IPS-18a (cell line): Measurements from ENCODE around the gene UBAP2.

Experiments
- H3K27ac ChIP-seq: one replicate; pipeline ENCODE4 v1.5.1; 2013; ENCODE audit warnings: low read length
- H3K27me3 ChIP-seq: one replicate; pipeline ENCODE4 v1.6.1; 2013; ENCODE audit warnings: mild to moderate bottlenecking, low read length; ENCODE audit not compliant: control insufficient read depth, insufficient read depth
- H3K36me3 ChIP-seq: one replicate; pipeline ENCODE4 v1.6.1; 2013; ENCODE audit warnings: low read depth, low read length; ENCODE audit not compliant: control insufficient read depth
- H3K4me1 ChIP-seq: one replicate; pipeline ENCODE4 v1.6.1; 2013; ENCODE audit warnings: low read depth, low read length; ENCODE audit not compliant: control insufficient read depth
- H3K4me3 ChIP-seq: one replicate; pipeline ENCODE4 v1.5.1; 2013; ENCODE audit warnings: low read length
- H3K9ac ChIP-seq: one replicate; pipeline ENCODE4 v1.6.1; 2013; ENCODE audit warnings: mild to moderate bottlenecking, low read length, moderate library complexity
- H3K9me3 ChIP-seq: one replicate; pipeline ENCODE4 v1.6.1; 2013; ENCODE audit warnings: low read depth, low read length; ENCODE audit not compliant: control insufficient read depth

UBAP2 gene

GRCh38 chr9:34079181-34079580 is 30.5 kb upstream of the UBAP2 start:
- Histone ChIP-seq H3K27ac (no peak overlapping the region), H3K9ac (no peak overlapping the region), H3K9me3 (no peaks in the 10 kb centered on the region), H3K27me3 (no peaks in the 10 kb centered on the region), H3K4me1 (no peaks in the 10 kb centered on the region), H3K36me3 (no peaks in the 10 kb centered on the region), H3K4me3 (no peak overlapping the region)

GRCh38 chr9:34072868-34073590 is 24.3 kb upstream of the UBAP2 start:
- no peak overlapping the region for H3K4me3 ChIP-seq
- no peaks in the 10 kb centered on the region for H3K9me3 ChIP-seq
- H3K27ac ChIP-seq = no peak overlapping the region
- H3K27me3 ChIP-seq = no peaks in the 10 kb centered on the region
- no peak overlapping the region for H3K9ac ChIP-seq
- H3K36me3 ChIP-seq = no peaks in the 10 kb centered on the region
- H3K4me1 ChIP-seq = no peaks in the 10 kb centered on the region

GRCh38 chr9:34072410-34072809 is 23.7 kb upstream of the UBAP2 start:
- Histone ChIP-seq H3K27ac (no peak overlapping the region), H3K4me1 (no peaks in the 10 kb centered on the region), H3K9me3 (no peaks in the 10 kb centered on the region), H3K36me3 (no peaks in the 10 kb centered on the region), H3K9ac (no peak overlapping the region), H3K4me3 (no peak overlapping the region), H3K27me3 (no peaks in the 10 kb centered on the region)

- no peak overlapping the region for H3K27ac ChIP-seq
- no peaks in the 10 kb centered on the region for H3K9me3 ChIP-seq
- no peak overlapping the region for H3K4me3 ChIP-seq
- H3K36me3 ChIP-seq = no peaks in the 10 kb centered on the region
- no peaks in the 10 kb centered on the region for H3K4me1 ChIP-seq
- H3K27me3 ChIP-seq = no peaks in the 10 kb centered on the region
- no peak overlapping the region for H3K9ac ChIP-seq
These were observed 22.1 kb upstream of the UBAP2 start for GRCh38 chr9:34070606-34071324.

GRCh38 chr9:34069831-34070230 is 21.1 kb upstream of the UBAP2 start:
- Histone ChIP-seq H3K9ac (no peak overlapping the region), H3K27ac (no peak overlapping the region), H3K9me3 (no peaks in the 10 kb centered on the region), H3K4me3 (no peak overlapping the region), H3K36me3 (no peaks in the 10 kb centered on the region), H3K27me3 (no peaks in the 10 kb centered on the region), H3K4me1 (no peaks in the 10 kb centered on the region)

GRCh38 chr9:34065541-34065940 is 16.9 kb upstream of the UBAP2 start:
- Histone ChIP-seq H3K27me3 (no peaks in the 10 kb centered on the region), H3K4me3 (no peak overlapping the region), H3K36me3 (no peaks in the 10 kb centered on the region), H3K4me1 (no peaks in the 10 kb centered on the region), H3K27ac (no peak overlapping the region), H3K9ac (no peak overlapping the region), H3K9me3 (no peaks in the 10 kb centered on the region)

- Histone ChIP-seq H3K27me3 (no peaks in the 10 kb centered on the region), H3K27ac (no peak overlapping the region)
These were observed 11.3 kb upstream of the UBAP2 start for GRCh38 chr9:34059954-34060353.

GRCh38 chr9:34059281-34059680 is 10.6 kb upstream of the UBAP2 start:
- H3K36me3 ChIP-seq = no peaks in the 10 kb centered on the region
- H3K4me3 ChIP-seq = no peak overlapping the region
- no peak overlapping the region for H3K9ac ChIP-seq
- H3K4me1 ChIP-seq = no peaks in the 10 kb centered on the region
- H3K9me3 ChIP-seq = no peaks in the 10 kb centered on the region
- no peaks in the 10 kb centered on the region for H3K27me3 ChIP-seq
- no peak overlapping the region for H3K27ac ChIP-seq

More at GRCh38 chr9:34059954-34060353, 11.3 kb upstream of the UBAP2 start:
- no peak overlapping the region for H3K9ac ChIP-seq
- no peaks in the 10 kb centered on the region for H3K9me3 ChIP-seq
- H3K36me3 ChIP-seq = no peaks in the 10 kb centered on the region
- H3K4me3 ChIP-seq = no peak overlapping the region
- no peaks in the 10 kb centered on the region for H3K4me1 ChIP-seq

GRCh38 chr9:34049630-34050384 is 1.1 kb upstream of the UBAP2 start:
- peak overlapping the region; percentile 99 for H3K9ac ChIP-seq
- no peaks in the 10 kb centered on the region for H3K36me3 ChIP-seq
- H3K27me3 ChIP-seq = no peaks in the 10 kb centered on the region
- peak overlapping the region; percentile 99 for H3K4me3 ChIP-seq
- peak overlapping the region; percentile 100 for H3K27ac ChIP-seq
- peaks cover 19% of the 10 kb centered on the region for H3K4me1 ChIP-seq
- no peaks in the 10 kb centered on the region for H3K9me3 ChIP-seq

- Histone ChIP-seq H3K4me1 (peaks cover 19% of the 10 kb centered on the region), H3K27me3 (no peaks in the 10 kb centered on the region), H3K36me3 (peaks cover under 1% of the 10 kb centered on the region), H3K27ac (peak overlapping the region; percentile 74), H3K4me3 (peak overlapping the region; percentile 99), H3K9ac (peak overlapping the region; percentile 99), H3K9me3 (no peaks in the 10 kb centered on the region)
These were observed 592 bp downstream of the UBAP2 start for GRCh38 chr9:34047864-34048726.
